ENCODE measurements around the gene STMN1. TPM values are rescaled to one million over a fixed set of nuclear protein-coding genes. Genes with fewer than 3 reads are reported as not detected.

Gene STMN1
- total and polyA plus RNA-seq, 2 experiments from 2014 or later, result 227 to 1,890 TPM

- TF ChIP-seq REST (IDR thresholded peaks at IDR 0.05; ENCODE audit: unreplicated experiment), result no peak
- TF ChIP-seq ZNF114 (CRISPR knock-in tag; IDR thresholded peaks at IDR 0.05), result no peak
- no peak for TF ChIP-seq ETS1 (IDR thresholded peaks at IDR 0.05)
- TF ChIP-seq NANOG (IDR thresholded peaks at IDR 0.05; ENCODE audit: borderline replicate concordance), result no peak
- no peak for TF ChIP-seq EZH2phosphoT487 (IDR thresholded peaks at IDR 0.05; ENCODE audit: unreplicated experiment)
- TF ChIP-seq JUNB (IDR thresholded peaks at IDR 0.05; ENCODE audit: unreplicated experiment), result no peak
These were observed 17.7 kb downstream of the STMN1 start (continued) for GRCh38 chr1:25888426-25888987.

GRCh38 chr1:25885602-25886001 lies 20.6 kb downstream of the STMN1 start:
- H3K9me2 ChIP-seq (ENCODE audit: insufficient read depth), result no peaks in the 10 kb centered on the region
- no peaks in the 10 kb centered on the region for H3K9me3 Mint-ChIP-seq
- peaks cover 11% of the 10 kb centered on the region; the same call in 1 of the 3 replicates for H3K4me1 Mint-ChIP-seq
- H3K4me3 ChIP-seq, result no peak overlapping the region
- no peaks in the 10 kb centered on the region for H3K36me3 Mint-ChIP-seq (ENCODE audit: low read depth)
- no peak overlapping the region for H2AFZ ChIP-seq
- H3F3A ChIP-seq (replicated peaks; ENCODE audit: low read depth), result no peaks in the 10 kb centered on the region
- 0 out of 2 replicates have a peak, but pooled peaks cover 7% of the 10 kb centered on the region for H3K4me1 ChIP-seq (ENCODE audit: insufficient read depth)
- ATAC-seq, result no peak
- no peaks in the 10 kb centered on the region for H3K79me2 ChIP-seq (replicated peaks; ENCODE audit: insufficient read depth)
- no peak overlapping the region for H3K4me2 ChIP-seq
- H3K27me3 ChIP-seq (ENCODE audit: insufficient read depth), result no peaks in the 10 kb centered on the region
- no peak overlapping the region for H3K27ac Mint-ChIP-seq
- H3K27ac ChIP-seq (ENCODE audit: low read depth), result no peak overlapping the region
- H3K4me3 Mint-ChIP-seq, result no peak overlapping the region
- H3K36me3 ChIP-seq (ENCODE audit: insufficient read depth), result no peaks in the 10 kb centered on the region
- peaks cover 2% of the 10 kb centered on the region for H3K27me3 Mint-ChIP-seq (ENCODE audit: insufficient read depth, low read depth, poor library complexity)
- H4K20me1 ChIP-seq (replicated peaks; ENCODE audit: insufficient read depth), result no peaks in the 10 kb centered on the region
- no peak for DNase-seq (ENCODE audit: low spot score)
- TF ChIP-seq EZH2phosphoT487 (IDR thresholded peaks at IDR 0.05; ENCODE audit: unreplicated experiment), result no peak
- no peak for TF ChIP-seq ZNF462 (CRISPR knock-in tag; IDR thresholded peaks at IDR 0.05)
- TF ChIP-seq ZNF331 (CRISPR knock-in tag; IDR thresholded peaks at IDR 0.05; ENCODE audit: low read depth), result no peak
- no peak for TF ChIP-seq POLR2AphosphoS5 (IDR thresholded peaks at IDR 0.05; ENCODE audit: low read depth)
- TF ChIP-seq ZNF114 (CRISPR knock-in tag; IDR thresholded peaks at IDR 0.05), result no peak
- TF ChIP-seq CTCF (conservative IDR thresholded peaks at IDR 0.05; ENCODE audit: low read depth in 2 of 2), result no peak

All from GM23338 (cell line).